ENCODE data around the gene NUAK2. TPM values are rescaled to one million over a fixed set of nuclear protein-coding genes. Genes with fewer than 3 reads are reported as not detected.

Gene NUAK2
- total RNA-seq, 2 donors from 2014 or later: 1.2 to 2.9 TPM

DNA sequence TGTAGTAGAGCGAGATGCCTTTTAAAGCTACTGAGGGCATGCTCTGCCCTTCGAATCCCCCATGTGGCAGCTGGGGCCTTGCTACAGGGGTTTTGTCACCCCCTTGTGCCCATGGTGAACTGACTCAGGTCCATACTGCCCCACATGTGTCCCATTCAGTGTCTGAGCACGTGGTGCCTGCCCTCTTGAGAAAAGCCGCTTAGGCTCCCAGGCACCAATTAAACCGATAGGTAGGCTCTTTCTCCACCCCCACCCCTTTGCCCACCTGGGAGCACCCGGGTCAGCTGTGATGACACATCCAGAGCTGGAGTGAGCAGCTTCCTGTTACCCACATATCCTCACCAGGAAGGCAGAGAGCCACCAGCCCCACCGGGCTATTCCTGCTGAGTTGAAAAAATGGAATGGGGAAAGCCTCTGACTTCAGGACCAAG is 63.3 kb downstream of the NUAK2 start:
- peaks cover 5% of the 10 kb centered on the region for H3K4me1 Mint-ChIP-seq
- no peak overlapping the region for H3K27ac Mint-ChIP-seq
- no peak for ATAC-seq (replicated peaks)
- H3K4me3 Mint-ChIP-seq: no peak overlapping the region
- no peaks in the 10 kb centered on the region for H3K9me3 Mint-ChIP-seq
- no peaks in the 10 kb centered on the region for H3K36me3 Mint-ChIP-seq (ENCODE audit: low read depth)
- H3K27me3 Mint-ChIP-seq: no peaks in the 10 kb centered on the region

DNA sequence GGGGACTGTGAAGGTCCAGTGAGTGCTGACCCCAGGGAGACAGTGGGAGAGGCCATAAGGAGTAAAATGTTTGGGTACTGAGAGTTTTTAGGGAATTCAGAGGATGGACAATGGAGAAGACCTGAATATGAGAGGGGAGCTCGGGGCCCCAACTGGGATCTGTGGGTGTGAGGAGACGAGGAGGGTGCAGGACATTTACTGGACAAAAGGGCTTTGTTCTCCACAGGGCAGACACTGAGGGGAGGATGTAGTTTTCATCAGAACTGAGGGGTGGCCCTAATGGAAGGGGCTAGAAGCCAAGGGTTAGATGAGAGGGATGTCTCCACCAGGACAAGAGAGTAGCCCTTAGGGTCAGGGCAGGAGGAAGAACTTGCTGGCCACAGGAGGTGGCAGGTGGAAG is 63.8 kb downstream of the NUAK2 start:
- Mint-ChIP-seq H3K4me1 (peaks cover 5% of the 10 kb centered on the region), H3K27me3 (no peaks in the 10 kb centered on the region), H3K27ac (no peak overlapping the region), H3K4me3 (no peak overlapping the region), H3K9me3 (no peaks in the 10 kb centered on the region), H3K36me3 (ENCODE audit: low read depth) (no peaks in the 10 kb centered on the region)
- no peak for ATAC-seq (replicated peaks)

DNA sequence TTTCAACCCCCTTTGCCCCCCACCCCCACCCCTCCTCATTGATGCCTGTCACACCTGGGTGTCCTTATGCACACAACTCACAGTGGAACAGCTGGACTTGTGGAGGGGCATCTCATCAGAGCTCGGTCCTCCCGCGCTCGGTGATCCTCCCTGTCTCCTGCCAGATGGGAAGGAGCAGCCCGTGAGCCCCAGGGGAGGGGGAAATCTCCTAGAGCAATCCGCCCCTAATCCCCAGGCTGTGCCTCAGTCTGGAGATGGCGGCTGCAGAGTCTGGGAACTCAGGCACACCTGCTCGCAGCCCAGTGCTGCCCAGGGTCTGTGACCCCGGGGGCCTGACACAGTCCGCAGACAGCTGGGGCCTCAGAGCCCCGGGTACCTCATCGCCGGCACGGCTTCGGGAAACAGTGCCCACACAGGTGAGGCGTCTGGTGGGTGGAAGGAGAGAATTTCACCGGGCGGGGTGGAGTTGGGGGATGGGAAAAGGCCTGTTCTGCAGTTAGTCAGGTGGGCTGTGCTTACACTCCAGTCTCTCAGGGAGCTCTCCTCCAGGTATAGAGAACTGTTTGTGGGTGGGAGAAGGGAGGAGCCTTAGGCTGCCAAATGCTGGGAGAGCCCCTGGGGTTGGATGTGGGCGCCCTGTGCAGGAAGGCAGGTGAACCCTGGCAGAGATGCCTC is 64.5 kb downstream of the NUAK2 start:
- H3K4me3 Mint-ChIP-seq: no peak overlapping the region
- H3K27ac Mint-ChIP-seq: no peak overlapping the region
- no peaks in the 10 kb centered on the region for H3K9me3 Mint-ChIP-seq
- no peak for ATAC-seq (replicated peaks)
- H3K27me3 Mint-ChIP-seq: no peaks in the 10 kb centered on the region
- H3K36me3 Mint-ChIP-seq (ENCODE audit: low read depth): no peaks in the 10 kb centered on the region
- peaks cover 5% of the 10 kb centered on the region for H3K4me1 Mint-ChIP-seq

DNA sequence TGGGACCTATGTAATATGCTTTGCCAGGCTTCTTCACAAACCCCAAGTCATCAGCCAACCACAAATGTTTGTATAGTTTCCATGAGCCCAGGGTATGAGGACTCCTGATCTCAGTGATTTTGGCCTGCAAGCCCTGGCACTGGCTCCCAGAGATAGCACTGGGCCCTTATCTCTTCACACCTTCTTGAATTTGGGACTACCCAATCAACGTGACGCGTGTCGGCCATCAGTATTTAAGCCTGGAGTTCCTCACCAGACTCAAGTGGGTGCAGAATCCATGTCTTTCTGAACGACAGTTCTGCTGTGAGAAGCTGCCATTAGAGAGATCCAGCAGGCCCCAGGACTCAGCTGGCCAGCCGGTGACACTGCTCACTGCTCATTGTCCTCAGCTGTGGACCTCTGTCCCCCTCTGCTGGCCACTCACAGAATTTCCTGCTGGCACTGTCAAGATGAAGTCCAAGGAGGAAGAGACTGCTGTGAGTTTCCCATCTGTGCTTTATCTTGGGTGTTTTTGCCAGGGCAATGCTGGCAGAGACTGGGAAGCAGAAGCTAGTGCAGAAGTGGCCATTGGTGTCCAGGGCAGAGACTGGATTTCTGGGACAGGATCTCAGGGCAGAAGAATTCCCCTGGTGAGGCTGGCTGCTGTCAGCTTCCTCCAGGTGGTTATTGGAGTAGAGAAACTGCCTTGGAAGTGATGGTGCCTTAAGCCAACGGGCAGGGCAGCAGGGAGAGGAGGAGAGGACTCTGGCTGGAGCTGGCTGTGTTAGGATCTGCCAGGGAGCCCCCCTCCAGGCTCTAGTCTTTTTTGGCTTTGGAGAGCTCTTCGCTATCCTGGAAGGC is 65.4 kb downstream of the NUAK2 start:
- H3K36me3 Mint-ChIP-seq (ENCODE audit: low read depth): no peaks in the 10 kb centered on the region
- peak; percentile 97 for ATAC-seq (replicated peaks)
- H3K9me3 Mint-ChIP-seq: no peaks in the 10 kb centered on the region
- peak overlapping the region; percentile 36 for H3K27ac Mint-ChIP-seq
- H3K27me3 Mint-ChIP-seq: no peaks in the 10 kb centered on the region
- no peak overlapping the region for H3K4me3 Mint-ChIP-seq
- H3K4me1 Mint-ChIP-seq: peaks cover 5% of the 10 kb centered on the region

Other genes with a start within 250 kb of the NUAK2 start
- 1 to 10 TPM; 3.1 to 3.9 TPM for gene TMEM81, start 237.3 kb downstream of the NUAK2 start, total RNA-seq
- gene RBBP5, start 199.8 kb downstream of the NUAK2 start, total RNA-seq: 10 to 100 TPM; 14.6 to 23.5 TPM
- 1 to 10 TPM; 9.8 to 10.0 TPM for gene DSTYK, start 110.0 kb downstream of the NUAK2 start, total RNA-seq
- gene TMCC2, start 93.8 kb downstream of the NUAK2 start, total RNA-seq: 1 to 10 TPM; 2.6 to 3.5 TPM
- gene KLHDC8A, start 35.2 kb upstream of the NUAK2 start, total RNA-seq: not detected
- gene LEMD1, start 100.3 kb upstream of the NUAK2 start, total RNA-seq: 1 to 10 TPM in 1 of 2 donors, under 1 TPM in 1; 0.61 to 1.1 TPM
- gene BLACAT1, start 134.3 kb upstream of the NUAK2 start, total RNA-seq: under 1 TPM; 0.61 to 0.95 TPM
- gene CDK18, start 182.9 kb upstream of the NUAK2 start, total RNA-seq: 1 to 10 TPM in 1 of 2 donors, under 1 TPM in 1; 0.91 to 3.0 TPM